ENCODE data around the gene CRYGS.
"Not testable (repeated sequence)": the region's sequence is repeated elsewhere in the genome, so short reads cannot be mapped to it uniquely, and the experiment has no call there.

CRYGS gene

GRCh38 chr3:186514296-186515002 lies 29.7 kb downstream of the CRYGS start:
- ATAC-seq: peak; percentile 33
- Mint-ChIP-seq H3K27me3 (no peaks in the 10 kb centered on the region), H3K27ac (peak overlapping the region in 1 of 2 donors; percentile 72), H3K4me1 (peaks cover 86% of the 10 kb centered on the region), H3K9me3 (no peaks in the 10 kb centered on the region), H3K4me3 (peak overlapping the region in 1 of 2 donors; percentile 17)
- DNase-seq: peak in 1 of 2 donors; percentile 15

GRCh38 chr3:186513386-186513785 lies 30.8 kb downstream of the CRYGS start:
- Mint-ChIP-seq H3K9me3 (no peaks in the 10 kb centered on the region), H3K4me1 (peaks cover 75% of the 10 kb centered on the region), H3K27me3 (no peaks in the 10 kb centered on the region), H3K27ac (no peak overlapping the region), H3K4me3 (no peak overlapping the region)
- DNase-seq: no peak
- no peak for ATAC-seq

DNA sequence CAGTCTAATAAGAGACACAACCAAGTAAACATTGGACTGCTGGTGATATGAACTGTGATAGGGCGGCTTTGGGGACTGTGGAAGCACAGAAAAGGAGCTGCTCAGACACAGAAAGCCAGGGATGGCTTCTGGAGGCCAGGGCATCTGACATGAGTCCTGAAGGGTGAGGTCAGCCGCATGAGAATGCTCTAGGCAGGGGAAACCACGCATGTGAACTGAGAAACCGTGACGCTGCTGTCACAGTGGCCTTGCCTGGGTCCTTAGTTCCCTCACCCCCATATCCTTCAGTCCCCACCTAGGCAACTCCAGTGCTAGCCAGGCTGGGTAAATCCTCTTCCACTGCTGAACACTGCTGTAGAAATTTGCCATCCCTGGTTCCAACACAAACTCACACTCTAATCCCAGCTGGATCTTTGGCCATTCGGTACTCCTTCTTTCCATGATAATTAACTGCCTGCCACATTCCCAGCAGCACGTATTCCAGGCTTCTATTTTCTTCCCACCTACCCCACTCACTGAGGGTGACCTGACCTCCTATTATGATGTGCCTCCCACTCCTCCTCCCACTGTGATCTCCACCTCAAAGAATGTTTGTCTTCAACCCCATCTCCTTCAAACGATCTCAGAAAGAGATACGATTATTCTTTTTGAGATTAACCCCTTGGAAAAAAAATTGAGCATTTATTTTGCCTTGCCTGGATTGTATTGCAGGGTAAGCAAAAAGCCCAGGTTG lies 31.4 kb downstream of the CRYGS start:
- ATAC-seq (no peak), DNase-seq (no peak)
- H3K9me3 Mint-ChIP-seq: no peaks in the 10 kb centered on the region
- no peak overlapping the region for H3K4me3 Mint-ChIP-seq
- no peaks in the 10 kb centered on the region for H3K27me3 Mint-ChIP-seq
- no peak overlapping the region for H3K27ac Mint-ChIP-seq
- peaks cover 69% of the 10 kb centered on the region for H3K4me1 Mint-ChIP-seq

- no peak overlapping the region for H3K4me3 Mint-ChIP-seq
- H3K27me3 Mint-ChIP-seq: no peaks in the 10 kb centered on the region
- DNase-seq (no peak), ATAC-seq (peak; percentile 1)
- H3K27ac Mint-ChIP-seq: no peak overlapping the region
- no peaks in the 10 kb centered on the region for H3K9me3 Mint-ChIP-seq
- peaks cover 67% of the 10 kb centered on the region for H3K4me1 Mint-ChIP-seq
These were observed 32.5 kb downstream of the CRYGS start for GRCh38 chr3:186511702-186512101.

- Mint-ChIP-seq H3K9me3 (no peaks in the 10 kb centered on the region), H3K4me3 (peak overlapping the region in 1 of 2 donors; percentile 24), H3K27me3 (no peaks in the 10 kb centered on the region), H3K27ac (no peak overlapping the region), H3K4me1 (peaks cover 63% of the 10 kb centered on the region)
- DNase-seq: peak in 1 of 2 donors; percentile 41
- ATAC-seq: peak; percentile 88
These were observed 32.9 kb downstream of the CRYGS start for GRCh38 chr3:186511245-186511644.

DNA sequence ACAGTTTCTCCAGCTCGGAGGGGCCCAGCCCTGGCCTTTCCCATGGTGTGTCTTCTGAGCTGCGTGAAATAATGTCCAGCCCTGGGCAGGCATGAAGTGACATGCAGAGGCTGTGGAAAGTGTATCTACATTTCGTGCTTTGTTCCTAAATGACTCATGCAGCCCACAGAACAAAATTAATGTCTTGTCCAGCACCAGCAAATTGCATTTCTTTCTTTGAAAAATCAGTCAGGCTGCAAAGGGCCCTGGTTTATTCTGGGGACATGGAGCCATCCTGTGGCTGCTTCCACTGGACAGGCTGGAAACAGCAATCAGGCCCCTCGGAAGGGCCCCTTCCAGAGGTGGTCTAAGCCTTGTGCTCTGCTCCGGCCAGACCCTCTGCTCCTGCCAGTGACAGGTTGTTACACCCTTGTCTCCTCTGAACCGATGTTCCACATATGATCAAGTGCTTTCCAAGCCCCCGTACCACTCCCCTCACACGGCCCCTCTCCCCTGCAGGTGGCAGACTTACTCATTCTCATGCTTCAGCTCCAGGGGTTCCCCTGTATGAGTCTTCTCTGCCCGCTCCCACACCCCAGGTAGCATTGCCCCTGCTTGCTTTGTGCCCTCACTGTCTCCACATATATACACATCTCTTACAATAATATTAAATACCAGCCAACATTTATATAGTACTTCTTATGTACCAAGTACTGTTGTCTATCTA lies 33.7 kb downstream of the CRYGS start:
- Mint-ChIP-seq H3K27ac (no peak overlapping the region), H3K4me1 (peaks cover 56% of the 10 kb centered on the region), H3K27me3 (no peaks in the 10 kb centered on the region), H3K9me3 (no peaks in the 10 kb centered on the region), H3K4me3 (peak overlapping the region in 1 of 2 donors; percentile 2)
- DNase-seq: no peak
- no peak for ATAC-seq

DNA sequence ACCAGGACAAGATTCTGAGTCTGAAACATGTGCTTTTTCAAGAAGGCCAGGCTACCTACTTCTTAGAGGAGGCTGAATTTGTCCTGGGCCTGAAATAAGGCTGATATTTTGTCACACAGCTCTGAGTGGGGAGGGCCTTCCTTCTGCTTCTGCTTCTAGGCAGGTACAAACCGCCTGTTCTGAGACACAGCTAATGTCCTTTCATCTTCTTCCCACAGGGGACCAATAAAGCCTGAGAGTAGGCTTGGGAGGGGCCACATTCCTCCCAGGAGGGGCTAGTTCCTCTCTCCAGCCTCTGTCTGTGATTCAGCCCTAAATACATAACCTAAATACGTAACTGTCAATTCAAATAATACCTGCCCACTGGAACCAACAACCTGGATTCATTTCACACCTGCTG lies 34.8 kb downstream of the CRYGS start:
- Mint-ChIP-seq H3K4me3 (no peak overlapping the region), H3K27me3 (no peaks in the 10 kb centered on the region), H3K27ac (peak overlapping the region in 1 of 2 donors; percentile 10), H3K4me1 (peaks cover 45% of the 10 kb centered on the region), H3K9me3 (no peaks in the 10 kb centered on the region)
- ATAC-seq (no peak), DNase-seq (no peak)

DNA sequence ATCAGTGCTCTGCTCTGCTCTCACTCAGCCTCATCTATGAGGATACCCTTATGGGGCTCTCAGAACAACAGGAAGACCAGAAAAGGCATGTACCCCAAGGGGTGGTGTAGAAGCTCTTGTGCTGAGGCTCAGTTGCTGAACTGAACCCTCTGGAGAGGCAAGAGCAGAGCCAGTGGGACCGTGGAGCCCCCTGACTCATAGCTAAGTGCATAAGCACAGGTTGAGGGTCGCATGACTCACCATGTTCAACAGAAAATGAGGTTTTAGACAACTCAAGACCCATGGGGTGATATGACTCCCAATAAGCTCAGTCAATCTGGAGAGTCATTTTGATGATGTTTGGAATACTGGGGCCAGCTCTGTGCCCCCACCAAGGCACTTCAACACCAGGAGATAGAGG lies 37.3 kb downstream of the CRYGS start:
- no peaks in the 10 kb centered on the region for H3K9me3 Mint-ChIP-seq
- ATAC-seq (peak; percentile 22), DNase-seq (peak in 1 of 2 donors; percentile 19)
- no peaks in the 10 kb centered on the region for H3K27me3 Mint-ChIP-seq
- peaks cover 44% of the 10 kb centered on the region for H3K4me1 Mint-ChIP-seq
- no peak overlapping the region for H3K4me3 Mint-ChIP-seq
- no peak overlapping the region for H3K27ac Mint-ChIP-seq

DNA sequence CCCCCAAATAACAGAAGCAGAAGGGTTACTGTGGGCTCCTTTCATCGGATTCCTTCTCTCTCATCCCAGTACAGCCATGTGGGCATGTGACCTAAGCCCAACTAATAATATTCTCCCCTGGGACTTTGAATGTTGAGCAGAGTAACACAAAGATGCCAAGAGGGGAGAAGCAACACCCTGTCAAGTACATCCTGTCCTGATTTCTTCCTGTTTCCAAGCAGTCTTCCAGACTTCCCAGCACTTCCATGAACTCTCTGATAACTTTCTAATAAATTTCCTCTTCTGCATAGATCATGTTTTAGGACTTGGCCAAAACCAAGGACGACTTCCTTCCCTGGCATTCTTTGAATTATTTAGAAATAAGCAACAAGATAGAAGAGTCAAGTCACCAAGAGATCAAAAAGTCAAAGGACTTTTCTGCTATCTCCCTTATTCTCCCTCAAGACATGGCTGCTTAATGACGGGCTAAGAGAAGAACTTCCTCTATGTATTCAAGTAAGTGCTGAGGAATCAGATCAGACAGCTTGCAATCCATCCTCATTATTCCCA lies 37.9 kb downstream of the CRYGS start:
- Mint-ChIP-seq H3K27ac (no peak overlapping the region), H3K4me1 (peaks cover 38% of the 10 kb centered on the region), H3K4me3 (no peak overlapping the region), H3K9me3 (no peaks in the 10 kb centered on the region), H3K27me3 (no peaks in the 10 kb centered on the region)
- no peak for ATAC-seq
- no peak for DNase-seq

- H3K4me1 Mint-ChIP-seq: peaks cover 21% of the 10 kb centered on the region
- H3K9me3 Mint-ChIP-seq: peaks cover 0 to 7% of the 10 kb centered on the region in 2 donors
- ATAC-seq (no peak), DNase-seq (no peak)
- H3K4me3 Mint-ChIP-seq: peak overlapping the region; percentile 20 to 65
- H3K27ac Mint-ChIP-seq: no peak overlapping the region
- no peaks in the 10 kb centered on the region for H3K27me3 Mint-ChIP-seq
These were observed 41.0 kb downstream of the CRYGS start for GRCh38 chr3:186502966-186503712.

DNA sequence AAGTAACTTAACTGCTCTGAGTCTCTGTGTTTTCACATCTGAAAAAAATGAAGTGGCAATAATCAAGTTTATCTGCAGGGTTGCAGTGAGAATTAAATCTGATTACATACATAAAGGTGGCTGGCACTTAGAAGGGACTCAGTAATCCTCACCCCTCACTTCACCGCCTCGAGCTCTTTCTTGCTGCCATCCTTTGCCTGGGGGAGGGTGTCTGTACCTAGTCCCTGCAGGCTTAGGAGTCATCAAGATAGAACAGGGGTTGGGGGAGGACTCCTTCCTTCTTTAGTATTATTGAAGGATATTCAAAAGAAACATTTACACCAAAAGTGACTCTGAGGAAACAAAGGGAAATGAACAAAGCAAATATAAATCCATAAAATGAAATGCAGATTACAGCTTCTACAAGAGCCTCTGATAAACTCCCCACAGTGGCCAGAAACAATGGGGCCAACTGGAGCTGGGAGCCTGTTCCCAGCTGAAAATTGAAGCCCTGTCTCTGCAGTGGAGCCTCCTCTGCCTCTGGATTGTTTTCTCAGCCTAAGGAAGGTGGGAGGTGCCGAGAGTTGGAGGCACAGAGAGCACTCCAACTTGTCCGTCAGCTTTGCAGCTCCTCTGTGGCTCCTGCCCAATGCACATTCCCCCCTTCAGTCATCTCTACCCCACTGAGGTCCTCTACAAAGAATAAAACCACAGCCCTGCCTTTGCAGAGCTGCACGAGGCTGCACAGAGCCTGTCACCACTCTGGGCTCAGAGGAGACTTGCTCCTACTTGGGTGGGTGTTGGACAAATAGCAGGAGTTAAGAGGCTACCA lies 41.8 kb downstream of the CRYGS start:
- ATAC-seq (peak; percentile 67), DNase-seq (no peak)
- Mint-ChIP-seq H3K27ac (no peak overlapping the region), H3K4me1 (peaks cover 21% of the 10 kb centered on the region), H3K4me3 (peak overlapping the region; percentile 20 to 65), H3K27me3 (no peaks in the 10 kb centered on the region), H3K9me3 (peaks cover 0 to 7% of the 10 kb centered on the region in 2 donors)

DNA sequence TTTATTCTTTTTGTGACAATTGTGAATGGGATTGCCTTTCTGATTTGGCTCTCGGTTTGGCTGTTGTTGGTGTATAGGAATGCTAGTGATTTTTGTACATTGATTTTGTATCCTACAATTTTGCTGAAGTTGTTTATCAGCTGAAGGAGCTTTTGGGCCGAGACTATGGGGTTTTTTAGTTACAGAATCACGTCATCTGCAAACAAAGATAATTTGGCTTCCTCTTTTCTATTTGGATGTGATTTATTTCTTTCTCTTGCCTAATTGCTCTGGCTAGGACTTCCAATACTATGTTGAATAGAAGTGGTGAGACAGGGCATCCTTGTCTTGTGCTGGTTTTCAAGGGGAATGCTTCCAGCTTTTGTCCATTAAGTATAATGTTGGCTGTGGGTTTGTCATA lies 44.2 kb downstream of the CRYGS start:
- not testable (repeated sequence) for ATAC-seq, H3K27me3 Mint-ChIP-seq, H3K4me3 Mint-ChIP-seq, H3K9me3 Mint-ChIP-seq, H3K27ac Mint-ChIP-seq, DNase-seq
- peaks cover 16% of the 10 kb centered on the region for H3K4me1 Mint-ChIP-seq

DNA sequence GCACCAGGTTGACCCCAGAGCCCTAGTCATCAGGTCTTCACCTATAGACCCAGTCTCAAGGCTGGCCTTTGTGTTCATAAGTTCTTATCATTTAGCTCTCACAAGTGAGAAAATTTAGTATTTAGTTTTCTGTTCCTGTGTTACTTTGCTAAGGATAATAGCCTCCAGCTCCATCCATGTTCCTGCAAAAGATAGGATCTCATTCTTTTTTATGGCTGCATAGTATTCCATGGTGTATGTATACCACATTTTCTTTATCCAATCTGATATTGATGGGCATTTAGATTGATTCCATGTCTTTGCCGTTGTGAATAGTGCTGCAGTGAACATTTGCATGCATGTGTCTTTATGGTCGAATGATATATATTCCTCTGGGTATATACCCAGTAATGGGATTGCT lies 46.2 kb downstream of the CRYGS start:
- H3K27me3 Mint-ChIP-seq, ATAC-seq, H3K9me3 Mint-ChIP-seq, H3K27ac Mint-ChIP-seq, DNase-seq, H3K4me3 Mint-ChIP-seq: not testable (repeated sequence)
- H3K4me1 Mint-ChIP-seq: peaks cover 16% of the 10 kb centered on the region

DNA sequence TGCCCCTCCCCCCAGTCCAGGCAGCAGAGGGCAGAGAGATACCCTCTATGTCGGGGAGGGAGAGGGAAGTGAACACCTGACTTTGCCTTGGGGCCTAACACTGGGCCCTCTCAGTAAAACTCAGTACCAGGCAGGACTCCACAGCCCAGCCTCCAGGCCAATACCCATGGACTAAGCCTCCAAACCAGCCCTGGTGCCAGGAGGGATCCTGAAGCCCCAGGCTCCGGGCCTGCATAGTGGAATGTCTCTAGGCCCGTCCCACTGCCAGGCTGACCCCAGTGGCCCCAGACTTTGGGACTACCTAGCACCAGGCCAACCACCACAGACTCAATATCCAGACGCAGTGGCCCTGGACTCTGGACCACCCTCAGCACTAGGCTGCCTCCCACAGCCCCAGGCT lies 46.6 kb downstream of the CRYGS start:
- no peak overlapping the region for H3K4me3 Mint-ChIP-seq
- peaks cover 12% of the 10 kb centered on the region for H3K4me1 Mint-ChIP-seq
- H3K9me3 Mint-ChIP-seq: peaks cover 0 to 7% of the 10 kb centered on the region in 2 donors
- peaks cover 7% of the 10 kb centered on the region for H3K27me3 Mint-ChIP-seq
- ATAC-seq (no peak), DNase-seq (no peak)
- no peak overlapping the region for H3K27ac Mint-ChIP-seq

All from stimulated activated naive CD8-positive, alpha-beta T cell treated with anti-CD3 and anti-CD28 coated beads, Interleukin-15, amount 100 ng/mL, for 72 hours (primary cell).